Measurements from ENCODE around the gene THRA. TPM values are rescaled to one million over a fixed set of nuclear protein-coding genes. Genes with fewer than 3 reads are reported as not detected.
"Not testable (repeated sequence)": the region's sequence is repeated elsewhere in the genome, so short reads cannot be mapped to it uniquely, and the experiment has no call there.

THRA gene
- total RNA-seq, 1 experiment from 2014 or later = 26.7 TPM

- no peak for DNase-seq (ENCODE audit: low read depth)
Observed at GRCh38 chr17:40112718-40113109, 49.9 kb downstream of the THRA start.

- DNase-seq (ENCODE audit: low read depth) = peak; percentile 92
Observed at GRCh38 chr17:40113110-40113906, 50.5 kb downstream of the THRA start.

DNA sequence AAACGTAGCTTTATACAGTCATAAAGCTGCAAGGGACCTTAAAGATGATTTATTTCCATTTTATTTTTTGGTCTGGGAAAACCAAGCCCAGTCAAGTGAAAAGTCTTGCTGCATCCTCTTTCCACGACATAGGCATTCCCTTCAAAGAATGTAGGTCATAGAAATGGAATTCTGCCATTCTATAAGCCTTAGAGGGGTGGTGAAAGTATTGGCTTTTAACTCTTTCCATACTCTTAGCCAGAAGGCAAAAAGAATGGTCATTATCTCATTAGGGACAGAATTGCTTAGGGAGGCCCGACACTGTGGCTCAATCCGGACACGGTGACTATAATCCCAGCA, 51.1 kb downstream of the THRA start:
- DNase-seq (ENCODE audit: low read depth) = no peak

GRCh38 chr17:40115101-40115436, 52.3 kb downstream of the THRA start:
- no peak for DNase-seq (ENCODE audit: low read depth)

DNA sequence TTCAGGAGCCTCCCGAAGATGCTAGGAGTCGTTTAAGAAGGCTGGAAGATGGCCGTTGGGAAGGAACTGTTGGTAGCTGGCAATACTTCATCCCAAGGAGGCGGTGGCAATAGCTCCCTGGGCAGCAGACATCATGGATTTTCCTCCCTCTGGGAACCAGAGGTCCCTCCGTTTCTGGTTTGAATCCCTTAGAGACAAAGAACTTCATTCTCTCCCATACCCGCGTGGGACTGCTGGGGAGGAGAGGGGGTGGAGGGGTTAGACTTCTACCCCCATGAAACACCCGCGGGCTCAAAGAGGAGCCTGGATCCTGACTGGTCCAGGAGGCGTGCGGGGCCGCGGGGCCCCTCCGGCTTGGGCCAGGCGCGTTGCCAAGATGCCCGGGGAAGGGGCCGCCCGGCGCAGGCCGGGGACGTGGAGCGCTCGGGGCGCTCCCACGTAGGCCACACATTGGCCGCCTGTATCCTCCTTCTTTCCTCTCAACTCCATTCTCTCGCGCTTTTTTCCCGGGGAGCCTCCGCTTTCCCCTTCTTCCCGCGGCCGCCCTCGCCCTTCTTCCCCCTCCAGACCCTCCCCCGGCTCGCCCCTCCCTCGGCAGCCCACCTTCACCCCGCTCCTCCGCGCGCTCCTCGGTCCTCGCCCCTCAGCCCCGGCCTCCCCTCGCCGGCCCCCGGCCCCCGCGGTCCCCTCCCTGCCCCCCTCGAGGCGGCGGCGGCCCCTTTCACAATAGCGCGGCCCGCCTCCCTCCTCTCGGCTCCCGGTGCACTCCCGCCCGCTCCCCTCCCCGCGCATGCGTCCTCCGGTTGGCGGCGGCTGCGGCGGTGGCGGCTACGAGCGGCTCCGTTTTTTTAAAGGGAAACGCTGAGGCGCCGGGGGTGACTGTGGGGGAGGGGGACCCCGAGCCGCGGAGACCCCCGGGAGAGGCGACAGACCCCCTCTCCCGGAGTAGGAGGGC, 58.7 kb downstream of the THRA start, which contains the start of gene MSL1:
Gene MSL1, plus strand, starts transcription at position 791 of the 955 bp plus-strand sequence. CDS start 642 bp downstream, outside the sequence.
- peak; percentile 73 for DNase-seq (ENCODE audit: low read depth)

GRCh38 chr17:40122136-40122998, 59.6 kb downstream of the THRA start:
- DNase-seq (ENCODE audit: low read depth) = peak; percentile 44

DNA sequence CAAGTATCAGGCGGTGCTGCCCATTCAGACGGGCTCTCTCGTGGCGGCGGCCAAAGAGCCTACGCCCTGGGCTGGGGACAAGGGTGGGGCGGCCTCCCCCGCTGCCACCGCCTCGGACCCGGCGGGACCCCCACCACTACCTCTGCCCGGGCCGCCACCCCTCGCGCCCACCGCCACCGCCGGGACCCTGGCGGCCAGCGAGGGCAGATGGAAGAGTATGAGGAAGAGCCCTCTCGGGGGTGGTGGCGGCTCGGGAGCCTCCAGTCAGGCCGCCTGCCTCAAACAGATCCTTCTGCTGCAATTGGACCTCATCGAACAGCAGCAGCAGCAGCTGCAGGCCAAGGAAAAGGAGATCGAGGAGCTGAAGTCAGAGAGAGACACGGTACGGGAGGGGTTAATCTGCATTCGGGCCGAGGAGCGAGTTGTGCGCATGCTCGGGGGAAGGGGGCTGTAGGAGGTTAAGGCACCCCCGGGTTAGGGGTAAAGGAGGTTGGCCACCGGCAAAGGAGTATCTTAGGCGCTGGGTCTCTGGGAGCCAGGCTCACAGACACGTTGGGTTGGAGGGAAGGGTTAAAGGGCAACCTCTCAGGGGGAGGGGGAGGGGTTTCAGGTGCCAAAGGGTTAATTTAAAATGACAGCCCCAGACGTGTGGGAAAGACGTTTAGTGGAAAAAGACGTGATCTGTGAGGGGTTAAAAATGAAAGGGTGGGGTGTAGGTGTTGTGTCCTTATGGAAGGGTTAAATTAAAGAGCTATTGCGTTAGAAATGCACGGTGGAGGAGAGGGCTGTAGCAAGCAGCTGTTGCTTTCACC, 60.4 kb downstream of the THRA start:
- peak; percentile 42 for DNase-seq (ENCODE audit: low read depth)

DNA sequence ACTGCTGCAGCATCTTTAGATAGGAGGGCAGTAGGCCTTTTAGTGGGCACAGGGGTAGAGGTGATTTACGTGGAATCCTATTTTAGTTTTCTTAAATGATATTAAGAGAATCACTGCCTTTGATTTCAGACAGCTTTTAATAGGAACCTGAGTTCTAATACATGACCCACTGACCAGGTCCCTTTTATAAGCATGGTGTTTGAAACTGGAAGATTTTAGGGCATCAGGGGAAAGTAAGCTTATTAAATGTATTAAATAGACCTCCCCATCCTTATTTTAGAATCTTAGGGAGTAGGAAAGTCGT, 61.0 kb downstream of the THRA start:
- DNase-seq (ENCODE audit: low read depth) = no peak

DNA sequence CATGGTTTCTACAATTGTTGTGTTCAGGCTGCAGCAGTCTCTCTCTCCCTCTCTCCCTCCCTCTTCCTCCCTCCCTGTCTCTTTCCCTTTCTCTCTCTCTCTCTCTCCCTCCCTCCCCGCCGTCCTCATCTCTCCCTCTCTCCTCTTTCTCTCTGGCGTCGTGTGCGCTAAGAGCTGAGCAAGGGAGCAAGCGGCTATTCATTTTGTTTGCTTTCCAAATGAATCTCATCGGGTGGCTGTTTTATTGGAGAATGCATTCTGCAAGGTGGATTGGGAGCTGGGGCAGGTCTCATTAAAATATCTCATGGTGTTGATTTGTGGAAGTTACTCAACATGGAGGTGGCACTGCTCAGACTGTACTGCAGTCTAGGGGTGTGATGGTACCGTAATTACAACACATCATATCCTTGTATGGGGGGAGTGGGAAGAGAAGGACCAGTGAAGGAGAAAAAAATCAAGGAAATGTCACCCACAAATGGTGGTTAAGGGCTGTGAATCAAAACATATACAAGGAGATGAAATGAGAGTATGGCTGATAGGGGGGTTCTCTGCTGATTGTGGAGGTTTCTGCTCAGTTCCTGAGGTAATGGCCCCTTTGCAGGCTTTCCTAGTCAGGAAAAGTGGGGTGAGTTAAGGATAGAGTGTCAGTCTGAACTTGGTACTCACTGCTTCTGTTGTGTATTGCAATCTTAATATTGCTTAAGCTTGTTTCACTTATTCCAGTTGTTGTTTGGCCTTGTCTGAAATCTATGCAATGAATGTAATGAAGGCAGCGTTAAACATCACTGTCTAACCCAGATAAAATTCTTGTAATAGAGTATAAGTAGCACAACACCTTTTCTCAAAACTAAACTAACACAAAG, 61.7 kb downstream of the THRA start:
- DNase-seq (ENCODE audit: low read depth) = peak; percentile 52

- DNase-seq (ENCODE audit: low read depth) = no peak
Observed at GRCh38 chr17:40129498-40129897, 66.7 kb downstream of the THRA start.

- DNase-seq (ENCODE audit: low read depth) = no peak
Observed at GRCh38 chr17:40130352-40131042, 67.7 kb downstream of the THRA start.

DNA sequence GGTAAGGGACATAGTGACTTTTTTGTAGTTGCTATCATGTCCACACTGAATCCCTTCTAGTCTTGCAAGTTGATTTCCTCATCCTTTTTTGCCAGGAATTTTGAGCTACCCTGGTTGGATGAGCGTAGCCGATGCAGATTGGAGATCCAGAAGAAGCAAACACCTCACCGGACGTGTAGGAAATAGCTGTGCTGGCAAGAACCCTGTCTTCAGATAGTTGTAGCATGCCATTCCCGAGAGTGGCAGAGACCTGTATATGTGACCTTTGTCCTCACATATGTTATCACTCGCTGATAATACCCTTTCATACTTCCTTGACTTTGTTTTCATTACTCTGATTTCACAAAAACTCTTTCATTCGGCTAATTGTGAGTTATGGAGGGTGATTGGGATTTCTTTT, 71.4 kb downstream of the THRA start:
- DNase-seq (ENCODE audit: low read depth) = no peak

- no peak for DNase-seq (ENCODE audit: low read depth)
Observed at GRCh38 chr17:40135817-40136216, 73.1 kb downstream of the THRA start.

- DNase-seq (ENCODE audit: low read depth) = no peak
Observed at GRCh38 chr17:40139566-40140058, 76.8 kb downstream of the THRA start.

GRCh38 chr17:40143166-40143565, 80.4 kb downstream of the THRA start:
- DNase-seq (ENCODE audit: low read depth) = not testable (repeated sequence)
